ENCODE measurements around the gene TLK2. TPM values are rescaled to one million over a fixed set of nuclear protein-coding genes. Genes with fewer than 3 reads are reported as not detected.

Gene TLK2
- total RNA-seq, 1 experiment from 2014 or later: 42.9 TPM

DNA sequence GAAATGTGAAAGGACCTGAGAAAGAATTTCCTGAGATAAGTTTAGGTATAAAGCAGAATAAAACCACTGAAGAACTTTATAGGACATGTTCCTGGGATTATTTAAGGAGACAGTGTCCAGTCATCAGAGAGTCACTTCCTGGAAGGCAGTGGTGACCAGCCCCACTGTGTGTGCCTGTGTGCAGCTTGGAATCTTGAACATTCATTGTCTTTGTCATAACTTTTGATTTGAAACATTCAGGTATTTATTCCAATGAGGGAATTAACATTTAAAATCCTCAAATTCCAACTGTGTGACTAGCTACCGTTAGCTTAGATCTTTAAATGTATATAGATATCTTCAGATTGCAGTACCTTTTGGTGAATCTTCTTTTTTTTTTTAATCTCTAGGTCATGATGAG, 87.2 kb downstream of the TLK2 start (continued):
- TF ChIP-seq, protein P1, sequence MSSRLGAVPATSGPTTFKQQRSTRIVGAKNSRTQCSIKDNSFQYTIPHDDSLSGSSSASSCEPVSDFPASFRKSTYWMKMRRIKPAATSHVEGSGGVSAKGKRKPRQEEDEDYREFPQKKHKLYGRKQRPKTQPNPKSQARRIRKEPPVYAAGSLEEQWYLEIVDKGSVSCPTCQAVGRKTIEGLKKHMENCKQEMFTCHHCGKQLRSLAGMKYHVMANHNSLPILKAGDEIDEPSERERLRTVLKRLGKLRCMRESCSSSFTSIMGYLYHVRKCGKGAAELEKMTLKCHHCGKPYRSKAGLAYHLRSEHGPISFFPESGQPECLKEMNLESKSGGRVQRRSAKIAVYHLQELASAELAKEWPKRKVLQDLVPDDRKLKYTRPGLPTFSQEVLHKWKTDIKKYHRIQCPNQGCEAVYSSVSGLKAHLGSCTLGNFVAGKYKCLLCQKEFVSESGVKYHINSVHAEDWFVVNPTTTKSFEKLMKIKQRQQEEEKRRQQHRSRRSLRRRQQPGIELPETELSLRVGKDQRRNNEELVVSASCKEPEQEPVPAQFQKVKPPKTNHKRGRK (CRISPR knock-in tag; IDR thresholded peaks at IDR 0.05; ENCODE audit: borderline replicate concordance): no peak

DNA sequence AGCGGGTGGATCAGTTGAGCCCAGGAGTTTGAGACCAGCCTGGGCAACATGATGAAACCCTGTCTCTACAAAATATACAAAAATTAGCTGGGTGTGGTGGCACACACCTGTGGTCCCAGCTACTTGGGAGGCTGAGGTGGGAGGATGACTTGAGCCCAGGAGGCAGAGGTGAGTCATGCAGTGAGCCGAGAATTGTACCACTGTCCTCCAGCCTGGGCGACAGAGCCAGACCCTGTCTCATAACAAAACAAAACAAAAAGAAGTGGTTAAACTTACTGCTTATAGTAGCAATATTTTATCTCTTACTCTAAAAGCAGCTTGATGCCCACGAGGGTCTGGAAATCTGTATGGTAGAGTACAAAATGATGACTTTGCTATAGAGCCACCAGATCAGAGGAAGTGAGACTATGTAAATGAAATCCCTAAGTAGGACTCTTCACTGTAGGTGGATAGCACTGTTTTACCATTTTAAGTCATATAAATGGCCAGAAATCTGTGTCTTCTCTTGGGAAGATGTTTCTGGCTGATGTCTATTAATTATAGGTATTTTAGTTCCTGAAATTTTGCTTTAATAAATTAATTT, 88.5 kb downstream of the TLK2 start:
- H3K36me3 Mint-ChIP-seq: peaks cover 38% of the 10 kb centered on the region
- CTCF ChIA-PET: interaction anchor here (0.7 kb wide), 1 partner anchor 14 kb away, joined by 3 read pairs; no protein-coding TSS in a partner anchor
- POLR2A ChIA-PET: no interaction called here
- ATAC-seq: no peak
- H3K4me1 Mint-ChIP-seq: no peaks in the 10 kb centered on the region
- no peak overlapping the region for H3K4me3 Mint-ChIP-seq
- DNase-seq (ENCODE audit: low spot score): no peak
- TF ChIP-seq, protein P2, sequence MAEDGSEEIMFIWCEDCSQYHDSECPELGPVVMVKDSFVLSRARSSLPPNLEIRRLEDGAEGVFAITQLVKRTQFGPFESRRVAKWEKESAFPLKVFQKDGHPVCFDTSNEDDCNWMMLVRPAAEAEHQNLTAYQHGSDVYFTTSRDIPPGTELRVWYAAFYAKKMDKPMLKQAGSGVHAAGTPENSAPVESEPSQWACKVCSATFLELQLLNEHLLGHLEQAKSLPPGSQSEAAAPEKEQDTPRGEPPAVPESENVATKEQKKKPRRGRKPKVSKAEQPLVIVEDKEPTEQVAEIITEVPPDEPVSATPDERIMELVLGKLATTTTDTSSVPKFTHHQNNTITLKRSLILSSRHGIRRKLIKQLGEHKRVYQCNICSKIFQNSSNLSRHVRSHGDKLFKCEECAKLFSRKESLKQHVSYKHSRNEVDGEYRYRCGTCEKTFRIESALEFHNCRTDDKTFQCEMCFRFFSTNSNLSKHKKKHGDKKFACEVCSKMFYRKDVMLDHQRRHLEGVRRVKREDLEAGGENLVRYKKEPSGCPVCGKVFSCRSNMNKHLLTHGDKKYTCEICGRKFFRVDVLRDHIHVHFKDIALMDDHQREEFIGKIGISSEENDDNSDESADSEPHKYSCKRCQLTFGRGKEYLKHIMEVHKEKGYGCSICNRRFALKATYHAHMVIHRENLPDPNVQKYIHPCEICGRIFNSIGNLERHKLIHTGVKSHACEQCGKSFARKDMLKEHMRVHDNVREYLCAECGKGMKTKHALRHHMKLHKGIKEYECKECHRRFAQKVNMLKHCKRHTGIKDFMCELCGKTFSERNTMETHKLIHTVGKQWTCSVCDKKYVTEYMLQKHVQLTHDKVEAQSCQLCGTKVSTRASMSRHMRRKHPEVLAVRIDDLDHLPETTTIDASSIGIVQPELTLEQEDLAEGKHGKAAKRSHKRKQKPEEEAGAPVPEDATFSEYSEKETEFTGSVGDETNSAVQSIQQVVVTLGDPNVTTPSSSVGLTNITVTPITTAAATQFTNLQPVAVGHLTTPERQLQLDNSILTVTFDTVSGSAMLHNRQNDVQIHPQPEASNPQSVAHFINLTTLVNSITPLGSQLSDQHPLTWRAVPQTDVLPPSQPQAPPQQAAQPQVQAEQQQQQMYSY (CRISPR knock-in tag; IDR thresholded peaks at IDR 0.05): no peak
- TF ChIP-seq SOX15 (CRISPR knock-in tag; IDR thresholded peaks at IDR 0.05): no peak
- no peak for TF ChIP-seq GABPB1 (CRISPR knock-in tag; IDR thresholded peaks at IDR 0.05)
- TF ChIP-seq, protein P3, sequence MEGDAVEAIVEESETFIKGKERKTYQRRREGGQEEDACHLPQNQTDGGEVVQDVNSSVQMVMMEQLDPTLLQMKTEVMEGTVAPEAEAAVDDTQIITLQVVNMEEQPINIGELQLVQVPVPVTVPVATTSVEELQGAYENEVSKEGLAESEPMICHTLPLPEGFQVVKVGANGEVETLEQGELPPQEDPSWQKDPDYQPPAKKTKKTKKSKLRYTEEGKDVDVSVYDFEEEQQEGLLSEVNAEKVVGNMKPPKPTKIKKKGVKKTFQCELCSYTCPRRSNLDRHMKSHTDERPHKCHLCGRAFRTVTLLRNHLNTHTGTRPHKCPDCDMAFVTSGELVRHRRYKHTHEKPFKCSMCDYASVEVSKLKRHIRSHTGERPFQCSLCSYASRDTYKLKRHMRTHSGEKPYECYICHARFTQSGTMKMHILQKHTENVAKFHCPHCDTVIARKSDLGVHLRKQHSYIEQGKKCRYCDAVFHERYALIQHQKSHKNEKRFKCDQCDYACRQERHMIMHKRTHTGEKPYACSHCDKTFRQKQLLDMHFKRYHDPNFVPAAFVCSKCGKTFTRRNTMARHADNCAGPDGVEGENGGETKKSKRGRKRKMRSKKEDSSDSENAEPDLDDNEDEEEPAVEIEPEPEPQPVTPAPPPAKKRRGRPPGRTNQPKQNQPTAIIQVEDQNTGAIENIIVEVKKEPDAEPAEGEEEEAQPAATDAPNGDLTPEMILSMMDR (IDR thresholded peaks at IDR 0.05): no peak
- TF ChIP-seq SP1 (CRISPR knock-in tag; conservative IDR thresholded peaks at IDR 0.05): no peak
- TF ChIP-seq, protein P4, sequence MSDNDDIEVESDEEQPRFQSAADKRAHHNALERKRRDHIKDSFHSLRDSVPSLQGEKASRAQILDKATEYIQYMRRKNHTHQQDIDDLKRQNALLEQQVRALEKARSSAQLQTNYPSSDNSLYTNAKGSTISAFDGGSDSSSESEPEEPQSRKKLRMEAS (CRISPR knock-in tag; IDR thresholded peaks at IDR 0.05): no peak
- TF ChIP-seq ZBTB21 (CRISPR knock-in tag; IDR thresholded peaks at IDR 0.05; ENCODE audit: borderline replicate concordance): no peak
- no peak for TF ChIP-seq JUN (CRISPR knock-in tag; IDR thresholded peaks at IDR 0.05)
- no peak for TF ChIP-seq NFE2L1 (CRISPR knock-in tag; IDR thresholded peaks at IDR 0.05)
- no peak for TF ChIP-seq PRRX2 (CRISPR knock-in tag; IDR thresholded peaks at IDR 0.05)
- TF ChIP-seq, protein P5, sequence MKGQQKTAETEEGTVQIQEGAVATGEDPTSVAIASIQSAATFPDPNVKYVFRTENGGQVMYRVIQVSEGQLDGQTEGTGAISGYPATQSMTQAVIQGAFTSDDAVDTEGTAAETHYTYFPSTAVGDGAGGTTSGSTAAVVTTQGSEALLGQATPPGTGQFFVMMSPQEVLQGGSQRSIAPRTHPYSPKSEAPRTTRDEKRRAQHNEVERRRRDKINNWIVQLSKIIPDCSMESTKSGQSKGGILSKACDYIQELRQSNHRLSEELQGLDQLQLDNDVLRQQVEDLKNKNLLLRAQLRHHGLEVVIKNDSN (CRISPR knock-in tag; IDR thresholded peaks at IDR 0.05): no peak
- no peak for TF ChIP-seq EMX1 (CRISPR knock-in tag; IDR thresholded peaks at IDR 0.05)
- TF ChIP-seq, protein P6, sequence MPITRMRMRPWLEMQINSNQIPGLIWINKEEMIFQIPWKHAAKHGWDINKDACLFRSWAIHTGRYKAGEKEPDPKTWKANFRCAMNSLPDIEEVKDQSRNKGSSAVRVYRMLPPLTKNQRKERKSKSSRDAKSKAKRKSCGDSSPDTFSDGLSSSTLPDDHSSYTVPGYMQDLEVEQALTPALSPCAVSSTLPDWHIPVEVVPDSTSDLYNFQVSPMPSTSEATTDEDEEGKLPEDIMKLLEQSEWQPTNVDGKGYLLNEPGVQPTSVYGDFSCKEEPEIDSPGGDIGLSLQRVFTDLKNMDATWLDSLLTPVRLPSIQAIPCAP (CRISPR knock-in tag; IDR thresholded peaks at IDR 0.05): no peak
- no peaks in the 10 kb centered on the region for H3K9me3 Mint-ChIP-seq
- H3K27me3 Mint-ChIP-seq (ENCODE audit: low read depth): no peaks in the 10 kb centered on the region
- H3K27ac Mint-ChIP-seq: no peak overlapping the region

DNA sequence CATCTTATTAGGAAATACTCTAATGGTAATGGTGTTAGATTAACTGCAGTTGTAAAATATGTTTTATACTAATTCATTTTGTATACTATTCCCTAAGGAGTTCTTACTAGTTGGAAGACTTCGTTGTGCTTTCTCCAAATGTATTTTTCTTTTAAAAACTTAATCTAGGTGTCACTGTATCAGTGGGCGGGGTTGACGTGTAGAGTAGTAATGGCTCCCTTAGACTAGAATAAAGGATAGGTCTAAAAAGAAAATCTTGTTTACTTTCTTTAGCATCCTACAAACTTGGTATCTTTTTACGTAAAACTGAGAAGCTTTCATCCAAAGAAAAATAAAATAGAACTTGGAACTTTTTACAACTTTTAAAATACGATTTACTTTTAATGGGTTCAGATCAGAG, 93.9 kb downstream of the TLK2 start:
- Mint-ChIP-seq H3K9me3 (no peaks in the 10 kb centered on the region), H3K4me1 (no peaks in the 10 kb centered on the region), H3K27me3 (ENCODE audit: low read depth) (no peaks in the 10 kb centered on the region), H3K36me3 (peaks cover 34% of the 10 kb centered on the region), H3K4me3 (no peak overlapping the region), H3K27ac (no peak overlapping the region)
- ChIA-PET POLR2A (interaction anchor here (0.6 to 0.7 kb wide), 2 partner anchors 49 to 94 kb away, joined by 3 read pairs; no protein-coding TSS in a partner anchor), CTCF (no interaction called here)
- no peak for TF ChIP-seq CREM (CRISPR knock-in tag; IDR thresholded peaks at IDR 0.05)
- no peak for TF ChIP-seq GABPB1 (CRISPR knock-in tag; IDR thresholded peaks at IDR 0.05)
- TF ChIP-seq, protein P7, sequence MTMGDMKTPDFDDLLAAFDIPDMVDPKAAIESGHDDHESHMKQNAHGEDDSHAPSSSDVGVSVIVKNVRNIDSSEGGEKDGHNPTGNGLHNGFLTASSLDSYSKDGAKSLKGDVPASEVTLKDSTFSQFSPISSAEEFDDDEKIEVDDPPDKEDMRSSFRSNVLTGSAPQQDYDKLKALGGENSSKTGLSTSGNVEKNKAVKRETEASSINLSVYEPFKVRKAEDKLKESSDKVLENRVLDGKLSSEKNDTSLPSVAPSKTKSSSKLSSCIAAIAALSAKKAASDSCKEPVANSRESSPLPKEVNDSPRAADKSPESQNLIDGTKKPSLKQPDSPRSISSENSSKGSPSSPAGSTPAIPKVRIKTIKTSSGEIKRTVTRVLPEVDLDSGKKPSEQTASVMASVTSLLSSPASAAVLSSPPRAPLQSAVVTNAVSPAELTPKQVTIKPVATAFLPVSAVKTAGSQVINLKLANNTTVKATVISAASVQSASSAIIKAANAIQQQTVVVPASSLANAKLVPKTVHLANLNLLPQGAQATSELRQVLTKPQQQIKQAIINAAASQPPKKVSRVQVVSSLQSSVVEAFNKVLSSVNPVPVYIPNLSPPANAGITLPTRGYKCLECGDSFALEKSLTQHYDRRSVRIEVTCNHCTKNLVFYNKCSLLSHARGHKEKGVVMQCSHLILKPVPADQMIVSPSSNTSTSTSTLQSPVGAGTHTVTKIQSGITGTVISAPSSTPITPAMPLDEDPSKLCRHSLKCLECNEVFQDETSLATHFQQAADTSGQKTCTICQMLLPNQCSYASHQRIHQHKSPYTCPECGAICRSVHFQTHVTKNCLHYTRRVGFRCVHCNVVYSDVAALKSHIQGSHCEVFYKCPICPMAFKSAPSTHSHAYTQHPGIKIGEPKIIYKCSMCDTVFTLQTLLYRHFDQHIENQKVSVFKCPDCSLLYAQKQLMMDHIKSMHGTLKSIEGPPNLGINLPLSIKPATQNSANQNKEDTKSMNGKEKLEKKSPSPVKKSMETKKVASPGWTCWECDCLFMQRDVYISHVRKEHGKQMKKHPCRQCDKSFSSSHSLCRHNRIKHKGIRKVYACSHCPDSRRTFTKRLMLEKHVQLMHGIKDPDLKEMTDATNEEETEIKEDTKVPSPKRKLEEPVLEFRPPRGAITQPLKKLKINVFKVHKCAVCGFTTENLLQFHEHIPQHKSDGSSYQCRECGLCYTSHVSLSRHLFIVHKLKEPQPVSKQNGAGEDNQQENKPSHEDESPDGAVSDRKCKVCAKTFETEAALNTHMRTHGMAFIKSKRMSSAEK (CRISPR knock-in tag; IDR thresholded peaks at IDR 0.05; ENCODE audit: borderline replicate concordance): no peak
- ATAC-seq (no peak), DNase-seq (ENCODE audit: low spot score) (no peak)
